HG02642 (cell line): ENCODE results near the gene PDLIM4.

Experiments
- ATAC-seq: cut with Tn5 transposase; IDR thresholded peaks from one replicate; pipeline ENCODE4 v1.9.1; 2021; ENCODE audit warnings: mild to moderate bottlenecking; ENCODE audit not compliant: unreplicated experiment, poor library complexity

Gene PDLIM4

DNA sequence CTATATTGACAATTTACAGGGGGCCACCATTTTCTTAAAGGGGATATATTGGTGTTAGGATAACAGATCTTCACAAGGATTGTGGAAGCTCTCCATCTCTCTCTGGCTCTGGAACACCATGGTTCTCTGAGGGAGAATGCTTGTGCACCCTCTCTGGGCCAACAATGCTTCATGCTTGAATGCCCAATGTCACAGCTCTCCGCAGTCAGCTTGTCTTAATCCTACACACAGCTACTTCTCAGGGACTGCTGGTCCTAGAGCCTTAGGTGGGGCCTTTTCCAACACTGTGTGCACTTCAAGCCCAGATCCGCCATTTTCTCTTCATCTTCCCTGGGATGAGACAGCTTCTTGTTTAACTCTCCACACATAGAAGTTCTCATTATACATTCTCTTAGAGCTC is 6.9 kb upstream of the PDLIM4 start:
- no peak for ATAC-seq

GRCh38 chr5:132251220-132251725 is 6.2 kb upstream of the PDLIM4 start:
- ATAC-seq = no peak

- ATAC-seq = no peak
Measured at GRCh38 chr5:132253008-132253441, 4.5 kb upstream of the PDLIM4 start.

DNA sequence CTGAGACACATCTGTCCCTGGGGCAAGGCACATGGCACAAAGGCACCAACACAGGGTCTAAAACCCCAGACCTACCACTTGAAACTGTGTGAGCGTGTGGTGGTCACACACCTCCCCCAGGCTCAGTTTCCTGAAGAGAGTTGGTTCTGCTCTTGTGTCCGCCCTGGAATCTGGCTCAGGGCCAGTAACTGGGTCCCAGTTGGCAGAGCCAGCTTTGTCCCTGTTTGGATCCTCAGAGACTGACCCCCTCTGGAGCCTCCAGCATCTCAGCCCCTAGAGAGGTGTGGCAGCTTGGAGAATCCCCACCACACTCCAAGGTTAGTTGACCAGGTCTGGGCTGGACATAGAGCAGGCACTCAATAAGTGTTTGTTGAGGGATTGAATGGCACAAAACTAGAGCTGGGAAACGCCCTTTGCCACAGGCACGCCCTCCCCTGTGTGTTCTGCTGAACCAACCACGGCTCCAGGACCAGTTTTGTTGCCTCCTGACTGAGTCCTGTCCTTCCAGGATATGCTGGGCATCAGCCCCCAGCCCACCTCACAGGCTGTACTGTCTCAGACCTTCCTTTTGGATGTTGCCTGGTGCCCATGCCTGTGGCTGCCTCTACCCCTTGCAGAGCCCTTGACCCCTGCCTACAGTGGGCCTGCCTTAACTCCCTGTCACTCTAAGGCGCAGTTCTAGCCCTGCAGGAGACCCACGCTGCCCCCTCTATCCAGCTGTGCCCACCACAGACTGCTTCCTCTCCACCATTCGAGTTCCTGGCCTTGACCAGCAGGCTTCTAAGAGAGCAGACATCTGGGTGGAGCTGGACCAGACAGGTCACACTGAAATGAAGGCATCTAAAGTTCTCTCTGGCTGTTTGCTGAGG is 3.8 kb upstream of the PDLIM4 start:
- ATAC-seq = no peak

- no peak for ATAC-seq
Measured at GRCh38 chr5:132254321-132254977, 3.0 kb upstream of the PDLIM4 start.

- ATAC-seq = no peak
Measured at GRCh38 chr5:132256086-132256782, 1.3 kb upstream of the PDLIM4 start.

DNA sequence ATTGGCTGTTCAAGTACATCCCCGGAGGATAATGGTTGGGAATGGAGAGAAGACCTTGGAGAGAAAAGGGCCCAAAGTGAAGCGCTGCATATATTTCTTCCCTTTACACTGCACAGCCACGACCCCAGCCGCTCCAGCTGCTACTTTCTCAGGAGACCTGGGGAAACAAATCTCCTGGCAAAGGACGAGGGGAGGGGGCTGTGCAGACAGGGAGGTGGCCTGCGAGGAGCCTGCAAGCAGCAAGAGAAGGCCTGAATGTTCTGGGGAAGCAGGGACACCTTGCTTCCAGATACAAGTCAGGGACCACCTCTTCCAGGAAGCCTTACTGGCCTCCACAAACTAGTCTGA is 739 bp upstream of the PDLIM4 start:
- ATAC-seq = no peak

DNA sequence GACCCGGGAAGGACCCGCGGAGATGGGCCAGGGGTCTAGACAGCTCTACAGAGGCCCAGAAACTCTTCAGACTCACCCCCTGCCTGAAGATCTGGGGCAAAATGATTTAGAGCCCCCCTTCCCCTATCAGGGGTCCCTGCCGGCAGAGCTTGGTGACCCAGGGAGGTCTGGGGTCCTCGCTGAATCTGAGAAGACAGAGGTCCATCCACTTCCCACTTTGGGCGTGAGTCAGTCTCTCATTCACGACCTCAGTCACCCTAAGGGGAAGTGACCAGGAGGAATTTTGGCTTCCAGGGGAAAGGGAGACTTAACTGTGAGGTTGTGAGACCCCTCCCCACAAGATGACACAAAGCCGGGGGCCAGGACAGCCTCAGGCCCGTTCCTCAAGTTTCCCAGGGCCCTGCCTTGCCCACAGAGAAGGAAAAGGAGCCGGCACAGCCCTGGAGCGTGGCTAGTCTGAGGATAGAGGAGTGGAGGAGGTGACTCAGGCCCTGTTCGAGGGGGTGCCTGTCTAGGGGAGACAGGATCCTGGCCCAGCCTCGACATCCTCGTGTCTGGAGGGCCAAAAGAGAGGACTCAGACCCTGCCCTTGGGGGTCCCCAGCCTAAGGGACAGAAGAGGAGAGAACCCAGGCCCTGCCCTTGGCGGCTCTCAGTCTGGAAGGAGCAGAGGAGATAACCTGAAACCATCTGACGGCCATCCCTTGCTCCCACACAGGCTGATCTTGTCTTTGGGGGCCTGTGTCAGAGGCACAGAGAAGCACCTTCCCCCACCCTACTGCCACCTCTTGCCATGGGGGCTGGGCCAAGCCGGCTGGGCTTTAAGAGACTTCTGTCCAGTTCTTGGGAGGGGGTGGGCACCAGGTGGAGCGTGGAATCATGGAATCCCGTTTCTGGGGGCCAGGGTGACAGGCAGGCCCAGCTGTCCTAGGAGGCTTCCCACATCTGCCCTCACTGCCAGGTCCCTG is 889 bp downstream of the PDLIM4 start:
- ATAC-seq = no peak

- ATAC-seq = no peak
Measured at GRCh38 chr5:132259069-132259851, 1.8 kb downstream of the PDLIM4 start.

DNA sequence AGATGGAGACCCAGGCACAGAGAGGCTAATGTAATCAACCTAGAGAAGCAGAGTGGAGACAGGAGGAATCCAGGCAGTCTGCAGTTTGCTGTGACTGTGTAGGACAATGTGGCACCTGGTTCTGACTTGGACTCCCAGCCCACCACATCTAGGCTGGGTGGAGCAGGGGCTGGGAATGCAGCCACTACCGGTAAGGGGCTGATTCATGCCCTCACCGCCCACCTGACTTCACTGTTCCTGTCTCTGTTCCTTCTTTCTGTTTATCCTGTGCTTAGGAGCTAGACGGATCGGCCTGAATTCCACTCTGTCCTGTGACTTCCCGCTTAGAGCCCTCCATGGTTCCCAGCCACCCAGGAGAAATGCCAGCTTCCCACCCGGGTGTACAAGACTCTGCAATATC is 2.6 kb downstream of the PDLIM4 start:
- no peak for ATAC-seq

GRCh38 chr5:132260714-132261551 is 3.4 kb downstream of the PDLIM4 start:
- no peak for ATAC-seq

DNA sequence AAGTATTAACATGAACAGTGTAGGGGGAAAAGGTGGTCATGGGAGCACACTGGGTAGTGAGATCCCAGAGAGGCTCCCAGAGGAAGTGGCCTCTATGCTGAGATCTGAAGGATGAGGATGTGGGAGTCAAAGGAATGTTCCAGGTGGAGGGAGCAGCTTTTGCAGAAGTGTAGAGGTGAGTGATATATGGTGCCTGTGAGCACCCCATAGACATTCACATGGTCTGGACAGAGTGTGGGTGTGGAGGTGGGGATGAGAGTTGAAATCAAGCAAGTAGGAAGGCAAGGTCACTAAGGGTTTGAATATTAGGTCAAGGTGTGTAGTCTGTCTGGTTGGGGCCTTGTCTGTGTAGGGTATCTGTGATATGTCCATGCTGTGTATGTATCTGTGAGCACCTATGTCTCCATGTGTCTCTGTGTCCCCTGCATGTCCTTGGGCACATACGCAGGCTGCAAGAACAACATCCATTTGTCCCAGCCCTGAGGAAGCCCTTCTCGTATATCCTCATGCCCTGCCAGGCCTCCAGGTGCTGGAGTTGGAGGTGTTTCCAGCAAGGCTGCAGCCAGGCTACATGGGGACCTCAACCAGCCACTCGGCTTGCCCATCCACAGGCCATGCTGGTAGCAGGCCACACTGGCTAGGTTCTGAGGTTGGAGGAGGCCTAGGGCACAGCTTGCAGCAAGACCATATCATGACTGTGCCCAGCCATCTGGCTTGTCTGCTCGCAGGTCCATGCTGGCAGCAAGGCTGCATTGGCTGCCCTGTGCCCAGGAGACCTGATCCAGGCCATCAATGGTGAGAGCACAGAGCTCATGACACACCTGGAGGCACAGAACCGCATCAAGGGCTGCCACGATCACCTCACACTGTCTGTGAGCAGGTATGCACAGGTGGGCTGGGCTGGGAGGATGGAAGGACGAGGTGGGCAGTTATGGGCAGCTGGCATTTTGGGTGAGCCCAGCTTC is 4.7 kb downstream of the PDLIM4 start:
- ATAC-seq = no peak

GRCh38 chr5:132262882-132263547 is 5.5 kb downstream of the PDLIM4 start:
- no peak for ATAC-seq

DNA sequence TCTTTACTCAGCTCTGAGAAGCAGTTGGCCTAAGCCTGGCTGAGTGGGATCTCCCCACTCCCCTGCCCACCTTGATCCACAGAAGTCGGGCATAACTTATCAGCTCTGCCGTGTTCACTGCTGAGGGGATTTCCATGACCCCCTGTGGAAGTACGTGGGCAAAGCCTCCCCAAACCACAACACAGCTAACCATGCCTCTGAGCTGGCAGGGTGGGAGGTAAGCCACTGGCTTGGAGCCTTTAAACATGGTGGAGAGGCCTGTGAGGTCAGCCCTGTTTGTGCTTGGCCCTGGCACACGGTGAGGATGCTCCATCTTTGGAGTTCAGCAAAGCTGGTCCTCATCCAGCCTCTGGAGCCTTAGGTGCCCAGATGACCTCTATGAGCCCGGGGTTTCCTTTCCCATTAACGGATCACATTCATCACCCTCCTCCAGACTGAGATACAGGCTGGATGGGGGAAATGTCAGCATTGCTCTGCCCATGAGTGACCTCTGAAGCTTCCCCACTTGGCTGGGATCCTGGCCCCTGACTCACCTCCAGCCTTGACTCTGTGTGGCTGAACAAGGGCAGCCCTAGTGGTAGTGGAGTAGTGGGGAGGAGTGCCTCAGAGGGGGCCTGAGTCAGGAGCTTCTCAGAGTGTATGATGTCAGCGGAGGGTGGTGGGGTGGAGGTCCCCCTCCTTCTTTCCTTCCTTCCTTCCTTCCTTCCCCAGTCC is 6.2 kb downstream of the PDLIM4 start:
- ATAC-seq = no peak

GRCh38 chr5:132264546-132265335 is 7.2 kb downstream of the PDLIM4 start:
- ATAC-seq = no peak
